HG03442 (cell line): Measurements from ENCODE around the gene PDE8A.
"Not testable (repeated sequence)": the region's sequence is repeated elsewhere in the genome, so short reads cannot be mapped to it uniquely, and the experiment has no call there.

Experiments
- ATAC-seq: cut with Tn5 transposase; IDR thresholded peaks from one replicate; pipeline ENCODE4 v1.9.1; 2021; ENCODE audit warnings: mild to moderate bottlenecking, moderate library complexity; ENCODE audit not compliant: unreplicated experiment

PDE8A gene

GRCh38 chr15:85008474-85009260 is 27.0 kb downstream of the PDE8A start:
- no peak for ATAC-seq

- ATAC-seq, result no peak
These were observed 27.8 kb downstream of the PDE8A start for GRCh38 chr15:85009435-85009834.

- no peak for ATAC-seq
These were observed 28.4 kb downstream of the PDE8A start for GRCh38 chr15:85010071-85010385.

- ATAC-seq, result no peak
These were observed 28.9 kb downstream of the PDE8A start for GRCh38 chr15:85010386-85011159.

- no peak for ATAC-seq
These were observed 29.5 kb downstream of the PDE8A start for GRCh38 chr15:85011160-85011571.

GRCh38 chr15:85011724-85012123 is 30.1 kb downstream of the PDE8A start:
- ATAC-seq, result not testable (repeated sequence)

GRCh38 chr15:85013785-85014184 is 32.1 kb downstream of the PDE8A start:
- no peak for ATAC-seq

- ATAC-seq, result no peak
These were observed 33.3 kb downstream of the PDE8A start for GRCh38 chr15:85014932-85015331.

GRCh38 chr15:85016275-85016674 is 34.6 kb downstream of the PDE8A start:
- no peak for ATAC-seq

- ATAC-seq, result peak; percentile 79
These were observed 38.3 kb downstream of the PDE8A start for GRCh38 chr15:85019815-85020590.

- no peak for ATAC-seq
These were observed 39.8 kb downstream of the PDE8A start for GRCh38 chr15:85021409-85021808.

- ATAC-seq, result no peak
These were observed 41.3 kb downstream of the PDE8A start for GRCh38 chr15:85022860-85023403.

GRCh38 chr15:85024003-85024402 is 42.3 kb downstream of the PDE8A start:
- no peak for ATAC-seq

GRCh38 chr15:85024509-85025336 is 43.1 kb downstream of the PDE8A start:
- ATAC-seq, result no peak

GRCh38 chr15:85025516-85026251 is 44.0 kb downstream of the PDE8A start:
- ATAC-seq, result no peak

GRCh38 chr15:85026304-85027032 is 44.8 kb downstream of the PDE8A start:
- ATAC-seq, result no peak

- ATAC-seq, result no peak
These were observed 45.4 kb downstream of the PDE8A start for GRCh38 chr15:85027033-85027380.

- ATAC-seq, result no peak
These were observed 45.8 kb downstream of the PDE8A start for GRCh38 chr15:85027421-85027820.

- no peak for ATAC-seq
These were observed 46.8 kb downstream of the PDE8A start for GRCh38 chr15:85028416-85028815.
